Adipocyte (in vitro differentiated cells): Measurements from ENCODE around the gene PRSS57.
"Not testable (repeated sequence)": the region's sequence is repeated elsewhere in the genome, so short reads cannot be mapped to it uniquely, and the experiment has no call there.

Experiments used
- DNase-seq: peaks from one replicate; pipeline ENCODE4 v3.0.0-alpha.2; 2015; ENCODE audit warnings: low read depth
- H3K27me3 ChIP-seq: replicated peaks from 2 replicates; pipeline ENCODE4 v1.7.0; 2013; ENCODE audit warnings: mild to moderate bottlenecking, low read length, moderate library complexity; ENCODE audit not compliant: control insufficient read depth, insufficient read depth
- H3K36me3 ChIP-seq: 2 replicates; pipeline ENCODE4 v1.7.0; 2013; ENCODE audit warnings: low read length, mild to moderate bottlenecking, moderate library complexity; ENCODE audit not compliant: control insufficient read depth, insufficient read depth, severe bottlenecking
- H3K4me1 ChIP-seq: 2 replicates; pipeline ENCODE4 v1.7.0; 2013; ENCODE audit warnings: mild to moderate bottlenecking, low read length, moderate library complexity; ENCODE audit not compliant: control insufficient read depth, insufficient read depth
- H3K4me3 ChIP-seq: 2 replicates; pipeline ENCODE4 v1.7.0; 2013; ENCODE audit warnings: mild to moderate bottlenecking, low read length, moderate library complexity
- H3K9ac ChIP-seq: 2 replicates; pipeline ENCODE4 v1.7.0; 2013; ENCODE audit warnings: mild to moderate bottlenecking, low read length, moderate library complexity
- H3K9me3 ChIP-seq: 2 replicates; pipeline ENCODE4 v1.7.0; 2013; ENCODE audit warnings: mild to moderate bottlenecking, low read length, moderate library complexity; ENCODE audit not compliant: control insufficient read depth

The PRSS57 gene

DNA sequence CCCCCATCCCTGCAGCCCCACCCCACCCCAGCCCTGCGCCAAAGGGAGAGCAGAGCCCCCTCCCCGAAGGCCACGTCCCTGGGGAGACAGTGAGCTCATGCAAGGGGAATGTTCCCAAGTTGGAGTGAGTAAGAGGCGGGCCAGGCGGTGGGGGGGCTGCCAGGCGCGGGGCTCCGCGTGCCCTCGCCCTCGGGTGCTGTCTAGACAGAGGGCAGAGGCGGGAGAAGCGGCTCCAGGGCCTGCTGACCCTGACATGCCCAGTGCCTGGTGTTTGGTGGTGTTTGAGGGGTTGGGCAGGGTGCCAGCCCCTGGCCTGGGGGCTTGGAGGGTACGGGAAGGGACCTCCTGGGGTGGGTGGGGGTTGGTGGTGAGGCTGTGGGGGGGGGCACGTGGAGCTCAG, 18.1 kb downstream of the PRSS57 start:
- peaks cover 44% of the 10 kb centered on the region for H3K4me1 ChIP-seq
- peaks cover 9% of the 10 kb centered on the region for H3K36me3 ChIP-seq
- no peaks in the 10 kb centered on the region for H3K9me3 ChIP-seq
- DNase-seq: peak; percentile 93
- peak overlapping the region; percentile 99 for H3K9ac ChIP-seq
- no peaks in the 10 kb centered on the region for H3K27me3 ChIP-seq
- peak overlapping the region; percentile 96 for H3K4me3 ChIP-seq

DNA sequence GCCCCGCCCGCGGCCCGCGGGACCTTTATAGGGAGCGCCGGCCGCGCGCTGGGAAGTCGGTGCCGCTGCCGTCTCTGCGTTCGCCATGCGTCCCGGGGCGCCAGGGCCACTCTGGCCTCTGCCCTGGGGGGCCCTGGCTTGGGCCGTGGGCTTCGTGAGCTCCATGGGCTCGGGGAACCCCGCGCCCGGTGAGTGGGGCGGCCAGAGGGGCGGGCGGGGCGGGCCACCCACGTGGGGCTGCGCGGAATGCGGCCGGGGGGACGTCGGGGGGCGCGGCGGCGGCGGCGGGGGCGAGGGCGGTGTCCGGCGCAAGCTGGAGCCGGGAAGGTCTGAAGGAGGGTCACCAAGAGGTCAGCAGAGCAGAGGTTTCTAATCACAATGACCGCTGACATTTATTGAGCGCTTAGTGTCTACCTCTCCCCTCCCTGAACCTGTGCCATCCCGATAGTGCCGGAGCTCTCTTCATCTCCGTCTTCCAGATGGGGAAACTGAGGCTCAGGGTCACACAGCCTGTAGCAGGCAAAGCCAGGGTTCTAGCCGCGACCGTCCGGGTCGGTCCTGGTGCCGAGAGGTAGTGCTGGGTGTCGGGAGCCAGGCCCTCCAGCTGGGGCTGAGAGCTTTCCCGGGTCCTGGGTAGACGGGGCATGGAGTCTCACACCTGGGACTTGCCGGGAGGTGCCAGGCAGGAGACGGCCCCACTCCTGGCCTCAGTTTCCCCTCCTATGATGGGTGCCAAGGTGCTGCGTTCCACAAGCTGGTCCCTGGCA, 18.7 kb downstream of the PRSS57 start, which contains the start of gene FSTL3:
Gene FSTL3, plus strand, starts transcription at position 54 of the 767 bp plus-strand sequence. Its CDS starts 32 bp downstream, at position 86.
- Histone ChIP-seq H3K9me3 (no peaks in the 10 kb centered on the region), H3K4me3 (peak within 1 kb of the TSS; percentile 96), H3K27me3 (no peaks in the 10 kb centered on the region), H3K4me1 (peaks cover 47% of the 10 kb centered on the region), H3K9ac (peak within 1 kb of the TSS; percentile 99), H3K36me3 (peaks cover 4% of the 10 kb centered on the region)
- peak; percentile 70 for DNase-seq

DNA sequence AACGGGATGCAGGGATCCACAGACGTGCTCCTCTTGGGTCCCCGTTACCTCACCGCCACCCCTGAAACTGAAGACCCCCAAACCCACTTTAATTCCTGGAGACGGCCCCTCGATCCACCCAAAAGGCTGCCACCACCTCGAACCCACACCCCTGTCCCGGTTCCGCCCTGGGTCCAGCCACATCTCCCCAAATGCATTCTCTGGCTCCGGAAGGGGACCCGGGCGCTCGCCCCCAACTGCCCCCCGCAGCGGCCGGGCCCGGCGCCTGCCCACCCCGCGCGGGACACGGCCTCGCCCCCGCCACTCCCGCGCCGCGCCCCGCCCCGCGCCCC, 19.3 kb downstream of the PRSS57 start:
- H3K9ac ChIP-seq: peak overlapping the region; percentile 87
- no peaks in the 10 kb centered on the region for H3K36me3 ChIP-seq
- peak overlapping the region; percentile 96 for H3K4me3 ChIP-seq
- H3K4me1 ChIP-seq: peaks cover 47% of the 10 kb centered on the region
- H3K27me3 ChIP-seq: no peaks in the 10 kb centered on the region
- DNase-seq: no peak
- no peaks in the 10 kb centered on the region for H3K9me3 ChIP-seq

DNA sequence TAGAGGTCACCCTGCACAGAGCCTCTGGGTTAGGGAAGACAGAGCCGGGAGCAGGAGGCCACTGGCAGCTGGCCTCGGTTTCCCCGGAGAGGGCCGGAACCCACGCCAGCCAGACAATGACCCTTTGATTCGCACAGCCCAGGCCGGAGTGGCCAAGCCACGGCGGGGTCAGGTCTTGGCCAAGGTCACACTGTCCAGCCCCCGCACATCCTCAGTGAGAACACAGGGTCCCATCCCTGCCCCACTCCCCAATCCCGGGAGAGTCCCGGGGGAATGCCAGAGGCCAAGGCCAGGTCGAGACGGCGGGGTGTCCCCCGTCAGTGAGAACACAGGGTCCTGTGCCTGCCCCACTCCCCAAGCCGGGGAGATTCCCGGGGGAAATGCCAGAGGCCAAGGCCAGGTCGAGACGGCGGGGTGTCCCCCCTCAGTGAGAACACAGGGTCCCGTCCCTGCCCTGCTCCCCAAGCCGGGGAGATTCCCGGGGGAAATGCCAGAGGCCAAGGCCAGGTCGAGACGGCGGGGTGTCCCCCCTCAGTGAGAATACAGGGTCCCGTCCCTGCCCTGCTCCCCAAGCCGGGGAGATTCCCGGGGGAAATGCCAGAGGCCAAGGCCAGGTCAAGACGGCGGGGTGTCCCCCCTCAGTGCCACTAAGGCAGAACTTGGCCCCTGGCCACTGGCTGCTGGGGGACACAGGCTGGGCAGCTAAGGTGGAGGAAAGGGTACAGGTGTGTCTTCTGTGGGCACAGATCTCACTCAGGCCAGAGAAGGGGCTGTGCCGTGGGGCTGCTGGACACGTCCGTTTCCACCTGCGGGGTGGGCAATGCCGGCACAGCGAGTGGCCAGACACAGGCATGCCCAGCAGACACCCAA, 20.7 kb downstream of the PRSS57 start:
- no peak overlapping the region for H3K4me3 ChIP-seq
- H3K9ac ChIP-seq: peak overlapping the region; percentile 87
- no peaks in the 10 kb centered on the region for H3K9me3 ChIP-seq
- no peak for DNase-seq
- no peaks in the 10 kb centered on the region for H3K27me3 ChIP-seq
- no peaks in the 10 kb centered on the region for H3K36me3 ChIP-seq
- H3K4me1 ChIP-seq: peaks cover 46% of the 10 kb centered on the region

DNA sequence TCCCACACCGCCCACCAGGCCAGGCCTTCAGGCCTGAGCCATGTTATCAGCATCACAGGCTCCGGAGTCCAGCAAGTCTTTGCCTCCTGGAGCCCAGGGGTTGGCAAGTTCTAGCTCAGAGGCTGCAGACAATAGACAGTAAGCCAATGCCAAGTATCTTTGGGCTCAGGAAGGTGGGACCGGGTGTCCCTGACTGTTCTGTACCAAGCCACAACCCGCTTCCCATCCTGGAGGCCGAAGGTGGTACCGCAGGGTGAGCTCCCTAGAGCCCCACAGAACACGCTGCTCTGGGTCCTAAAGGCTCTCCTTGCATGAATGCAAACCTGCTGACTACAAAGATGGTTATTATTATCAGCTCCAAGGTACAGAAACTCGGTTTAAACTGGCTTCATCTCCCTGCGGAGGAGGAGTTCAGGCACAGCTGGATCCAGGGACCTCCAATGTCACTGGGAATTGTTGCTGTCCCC, 24.6 kb downstream of the PRSS57 start:
- Histone ChIP-seq H3K4me3 (no peak overlapping the region), H3K9ac (no peak overlapping the region), H3K9me3 (no peaks in the 10 kb centered on the region), H3K4me1 (peaks cover 33% of the 10 kb centered on the region), H3K27me3 (no peaks in the 10 kb centered on the region), H3K36me3 (no peaks in the 10 kb centered on the region)
- no peak for DNase-seq

DNA sequence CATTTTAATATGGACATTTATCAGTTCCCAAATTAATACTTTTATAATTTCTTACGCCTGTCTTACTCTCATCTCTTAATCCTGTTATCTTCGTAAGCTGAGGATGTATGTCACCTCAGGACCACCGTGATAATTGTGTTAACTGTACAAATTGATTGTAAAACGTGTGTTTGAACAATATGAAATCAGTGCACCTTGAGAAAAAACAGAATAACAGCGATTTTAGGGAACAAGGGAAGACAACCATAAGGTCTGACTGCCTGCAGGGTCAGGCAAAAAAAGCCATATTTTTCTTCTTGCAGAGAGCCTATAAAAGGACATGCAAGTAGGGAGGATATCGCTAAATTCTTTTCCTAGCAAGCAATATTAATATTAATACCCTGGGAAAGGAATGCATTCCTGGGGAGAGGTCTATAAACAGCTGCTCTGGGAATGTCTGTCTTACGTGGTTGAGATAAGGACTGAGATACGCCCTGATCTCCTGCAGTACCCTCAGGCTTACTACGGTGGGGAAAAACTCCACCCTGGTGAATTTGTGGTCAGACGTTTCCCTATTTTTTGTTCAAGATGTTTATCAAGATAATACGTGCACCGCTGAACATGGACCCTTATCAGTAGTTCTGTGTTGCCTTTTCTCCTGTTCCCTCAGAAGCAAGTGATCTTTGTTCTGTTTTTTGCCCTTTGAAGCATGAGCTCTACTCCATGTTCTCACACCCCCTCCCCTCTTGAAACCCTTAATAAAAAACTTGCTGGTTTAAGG, 26.4 kb downstream of the PRSS57 start:
- H3K27me3 ChIP-seq, H3K36me3 ChIP-seq, H3K9me3 ChIP-seq, DNase-seq, H3K9ac ChIP-seq, H3K4me3 ChIP-seq: not testable (repeated sequence)
- peaks cover 37% of the 10 kb centered on the region for H3K4me1 ChIP-seq

DNA sequence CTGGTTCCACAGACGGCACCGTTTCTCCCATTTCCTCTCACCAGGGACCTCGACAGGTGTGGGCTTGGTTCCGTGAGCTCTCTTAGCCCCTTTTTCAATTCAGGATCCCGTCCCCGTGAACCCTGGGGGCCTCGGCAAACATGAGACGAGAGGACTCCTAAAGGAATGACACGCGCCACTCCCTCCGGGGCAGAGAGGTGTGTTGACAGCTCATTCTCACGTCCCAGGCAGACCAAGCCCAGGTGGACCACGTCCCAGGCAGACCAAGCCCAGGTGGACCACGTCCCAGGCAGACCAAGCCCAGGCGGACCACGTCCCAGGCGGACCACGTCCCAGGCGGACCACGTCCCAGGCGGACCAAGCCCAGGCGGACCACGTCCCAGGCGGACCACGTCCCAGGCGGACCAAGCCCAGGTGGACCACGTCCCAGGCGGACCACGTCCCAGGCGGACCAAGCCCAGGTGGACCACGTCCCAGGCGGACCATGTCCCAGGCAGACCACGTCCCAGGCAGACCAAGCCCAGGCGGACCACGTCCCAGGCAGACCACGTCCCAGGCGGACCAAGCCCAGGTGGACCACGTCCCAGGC, 28.2 kb downstream of the PRSS57 start:
- H3K27me3 ChIP-seq, H3K4me3 ChIP-seq, DNase-seq, H3K36me3 ChIP-seq, H3K9ac ChIP-seq, H3K9me3 ChIP-seq: not testable (repeated sequence)
- peaks cover 31% of the 10 kb centered on the region for H3K4me1 ChIP-seq

DNA sequence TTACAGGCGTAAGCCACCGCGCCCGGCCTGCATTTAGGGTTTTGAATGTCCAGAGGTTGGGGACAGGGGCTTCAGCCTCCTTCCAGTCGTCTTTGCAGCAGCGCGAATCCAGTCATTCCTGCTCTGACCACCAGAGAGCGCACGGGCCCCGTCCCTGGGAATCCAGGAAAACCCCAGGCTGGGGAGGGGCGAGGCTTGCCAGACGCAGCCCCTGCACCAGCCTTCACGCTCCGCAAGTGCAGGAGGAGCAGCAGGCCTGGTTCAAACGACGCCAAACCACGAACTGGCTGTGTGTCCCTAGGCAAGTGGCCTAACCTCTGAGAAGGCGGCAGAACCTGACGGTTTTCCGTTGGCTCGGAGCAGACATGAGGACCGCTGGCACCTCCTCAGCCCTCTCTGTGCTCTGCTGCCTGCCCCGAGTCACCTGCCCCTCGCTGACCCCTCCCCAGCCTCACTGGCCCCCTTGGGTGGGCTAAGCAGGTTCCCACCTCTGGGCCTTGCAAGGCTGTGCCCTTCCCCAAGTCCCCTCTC, 30.3 kb downstream of the PRSS57 start:
- Histone ChIP-seq H3K9me3 (no peaks in the 10 kb centered on the region), H3K27me3 (no peaks in the 10 kb centered on the region), H3K4me1 (peaks cover 44% of the 10 kb centered on the region), H3K9ac (peak overlapping the region; percentile 93), H3K36me3 (no peaks in the 10 kb centered on the region), H3K4me3 (no peak overlapping the region)
- peak; percentile 93 for DNase-seq

DNA sequence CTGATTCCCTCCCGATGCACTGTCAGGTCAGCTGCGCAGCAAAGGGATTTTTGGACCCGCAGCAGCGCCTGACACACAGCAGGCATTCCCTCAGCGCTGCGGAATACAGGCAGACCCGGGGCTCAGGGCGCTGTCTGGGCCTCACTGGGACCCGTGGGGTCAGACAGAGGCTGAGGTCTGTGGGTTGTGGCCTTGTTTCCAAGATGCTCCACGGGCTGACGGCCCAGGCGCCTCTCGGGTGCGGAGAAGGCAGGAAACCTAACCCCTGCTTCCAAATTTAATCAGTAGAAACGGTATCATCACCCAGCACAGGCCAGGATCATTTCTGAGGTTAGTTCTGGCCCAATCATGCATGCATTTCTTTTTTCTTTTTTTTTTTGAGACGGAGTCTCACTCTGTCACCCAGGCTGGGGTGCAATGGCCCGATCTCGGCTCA, 31.6 kb downstream of the PRSS57 start:
- Histone ChIP-seq H3K4me1 (peaks cover 57% of the 10 kb centered on the region), H3K36me3 (no peaks in the 10 kb centered on the region), H3K27me3 (no peaks in the 10 kb centered on the region), H3K9me3 (no peaks in the 10 kb centered on the region), H3K4me3 (peak overlapping the region; percentile 82), H3K9ac (peak overlapping the region; percentile 93)
- no peak for DNase-seq

DNA sequence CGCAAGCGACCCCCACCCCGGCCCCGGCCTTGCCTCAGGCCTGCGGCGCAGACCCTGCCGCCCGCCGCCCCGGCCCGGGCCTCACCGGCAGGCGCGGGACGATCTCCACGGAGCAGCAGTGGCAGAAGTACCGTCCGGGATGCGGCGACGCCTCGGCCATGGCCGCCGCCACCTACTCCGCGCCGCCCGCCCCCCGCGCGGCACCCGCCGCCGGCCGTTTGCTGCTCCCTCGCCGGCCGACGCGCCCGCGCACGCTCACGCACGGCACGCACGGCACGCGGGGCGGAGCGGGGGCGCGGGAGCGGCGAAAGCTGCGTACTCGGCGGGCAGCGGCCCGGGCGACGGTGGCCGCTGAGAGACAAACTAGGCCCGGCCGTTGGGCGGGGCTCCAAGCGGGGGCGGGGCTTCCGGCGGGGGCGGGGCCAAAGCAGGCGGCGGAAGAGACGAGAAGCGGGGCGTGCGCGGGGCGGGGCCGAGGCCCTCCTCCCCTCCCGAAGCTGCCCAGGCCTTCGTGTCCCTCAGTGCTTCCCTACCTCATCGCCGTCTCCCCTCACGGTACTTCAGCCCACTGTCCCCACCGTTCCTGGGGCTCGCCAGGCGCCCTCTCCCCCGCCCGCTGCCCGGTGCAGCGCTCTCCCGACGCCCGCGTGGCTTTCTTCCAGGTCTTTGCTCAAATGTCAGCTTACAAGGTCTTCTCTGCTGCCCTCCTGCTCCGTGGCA, 32.1 kb downstream of the PRSS57 start, which contains the start of gene RNF126:
Gene RNF126, minus strand, starts transcription at position 253 of the 720 bp plus-strand sequence. Its CDS starts 93 bp downstream, at position 160.
- Histone ChIP-seq H3K36me3 (no peaks in the 10 kb centered on the region), H3K27me3 (no peaks in the 10 kb centered on the region), H3K4me3 (peak within 1 kb of the TSS; percentile 91), H3K9me3 (no peaks in the 10 kb centered on the region), H3K4me1 (peaks cover 59% of the 10 kb centered on the region), H3K9ac (peak within 1 kb of the TSS; percentile 97)
- DNase-seq: peak; percentile 97
